Left lung (tissue), 10 donors: ENCODE results near the gene ICAM4. TPM values are rescaled to one million over a fixed set of nuclear protein-coding genes. Genes with fewer than 3 reads are reported as not detected.

Experiments used
- ATAC-seq: fragments of 200-7000 bp; cut with Tn5 transposase; one replicate; pipeline ENCODE4 v1.9.1; 2020; ENCODE audit warnings: moderate library complexity
- DNase-seq, 4 donors: peaks; one replicate each; pipeline ENCODE4 v3.0.0-alpha.2; 2013 to 2020
- H3K27ac ChIP-seq, 2 donors: fragments of 200-600 bp; sonication (generic) in 1 of 2; one replicate each; pipeline versions ENCODE4 v1.5.0 to v1.8.0; 2020 to 2021
- H3K27me3 ChIP-seq, 2 donors: fragments of 200-600 bp; sonication (generic) in 1 of 2; one replicate each; pipeline versions ENCODE4 v1.5.0 to v1.8.0; 2020 to 2021
- H3K36me3 ChIP-seq, 2 donors: fragments of 200-600 bp; sonication (generic) in 1 of 2; one replicate each; pipeline versions ENCODE4 v1.5.0 to v1.8.0; 2020 to 2021
- H3K4me1 ChIP-seq, 2 donors: fragments of 200-600 bp; one replicate each; pipeline ENCODE4 v1.8.0; 2021
- H3K4me3 ChIP-seq, 2 donors: fragments of 200-600 bp; sonication (generic) in 1 of 2; one replicate each; pipeline versions ENCODE4 v1.5.0 to v1.8.0; 2020 to 2021; ENCODE audit warnings: mild to moderate bottlenecking in 1 of 2
- H3K9me3 ChIP-seq, 2 donors: fragments of 200-600 bp; sonication (generic) in 1 of 2; one replicate each; pipeline versions ENCODE4 v1.5.0 to v1.8.0; 2020 to 2021
- intact Hi-C, 2 donors: fragments of 100-400 bp; cut with DNase I; formaldehyde crosslinking; loops; one replicate each; pipeline versions ENCODE4 v1.11.2 to v1.14.2; 2022
- polyA plus RNA-seq, 6 donors: library from polyadenylated mRNA; unstranded; fragments of 120-200 nt; gene quantifications; one replicate each; pipeline ENCODE4 v1.2.1, GENCODE V29; 2013; ENCODE audit not compliant: insufficient read length in 6 of 6
- total RNA-seq, 2 donors: library from RNA; stranded (reverse); fragmentation: NEBNext Ultra II Directional; extraction: Animal tissue kit (Norgen Biotek cat#: 25700); gene quantifications; one replicate each; pipeline ENCODE4 v1.2.1, GENCODE V29; 2021
- TF ChIP-seq, protein P1 (sequence below), 2 donors: fragments of 200-600 bp; sonication (generic) in 1 of 2; IDR thresholded peaks; one replicate each; pipeline versions ENCODE4 v1.5.0 to v1.8.0; 2021; ENCODE audit warnings: antibody characterized with exemption in 2 of 2
- donor health status: DM: no; HTN: yes; CAD: no.
- donor health status: DM: no; HTN: no; CAD: no.

ICAM4 gene
- total and polyA plus RNA-seq, 8 donors, result 4.5 to 25.3 (median 14.7) TPM

- no peaks in the 10 kb centered on the region for H3K9me3 ChIP-seq
- H3K4me1 ChIP-seq, result peaks cover 39 to 98% of the 10 kb centered on the region in 2 donors
- peak; percentile 42 for ATAC-seq
- intact Hi-C loops, result no loop called here
- TF ChIP-seq, protein P1, sequence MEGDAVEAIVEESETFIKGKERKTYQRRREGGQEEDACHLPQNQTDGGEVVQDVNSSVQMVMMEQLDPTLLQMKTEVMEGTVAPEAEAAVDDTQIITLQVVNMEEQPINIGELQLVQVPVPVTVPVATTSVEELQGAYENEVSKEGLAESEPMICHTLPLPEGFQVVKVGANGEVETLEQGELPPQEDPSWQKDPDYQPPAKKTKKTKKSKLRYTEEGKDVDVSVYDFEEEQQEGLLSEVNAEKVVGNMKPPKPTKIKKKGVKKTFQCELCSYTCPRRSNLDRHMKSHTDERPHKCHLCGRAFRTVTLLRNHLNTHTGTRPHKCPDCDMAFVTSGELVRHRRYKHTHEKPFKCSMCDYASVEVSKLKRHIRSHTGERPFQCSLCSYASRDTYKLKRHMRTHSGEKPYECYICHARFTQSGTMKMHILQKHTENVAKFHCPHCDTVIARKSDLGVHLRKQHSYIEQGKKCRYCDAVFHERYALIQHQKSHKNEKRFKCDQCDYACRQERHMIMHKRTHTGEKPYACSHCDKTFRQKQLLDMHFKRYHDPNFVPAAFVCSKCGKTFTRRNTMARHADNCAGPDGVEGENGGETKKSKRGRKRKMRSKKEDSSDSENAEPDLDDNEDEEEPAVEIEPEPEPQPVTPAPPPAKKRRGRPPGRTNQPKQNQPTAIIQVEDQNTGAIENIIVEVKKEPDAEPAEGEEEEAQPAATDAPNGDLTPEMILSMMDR (IDR thresholded peaks at IDR 0.05), result no peak
- H3K27ac ChIP-seq, result peak overlapping the region in 1 of 2 donors; percentile 18
- H3K4me3 ChIP-seq, result peak overlapping the region; percentile 48
- DNase-seq, result peak; percentile 53 to 91 (median 80)
- peaks cover 31 to 88% of the 10 kb centered on the region in 2 donors for H3K27me3 ChIP-seq
- H3K36me3 ChIP-seq, result peaks cover 0 to 3% of the 10 kb centered on the region in 2 donors
Observed at GRCh38 chr19:10290876-10291553, 4.3 kb downstream of the ICAM4 start.

DNA sequence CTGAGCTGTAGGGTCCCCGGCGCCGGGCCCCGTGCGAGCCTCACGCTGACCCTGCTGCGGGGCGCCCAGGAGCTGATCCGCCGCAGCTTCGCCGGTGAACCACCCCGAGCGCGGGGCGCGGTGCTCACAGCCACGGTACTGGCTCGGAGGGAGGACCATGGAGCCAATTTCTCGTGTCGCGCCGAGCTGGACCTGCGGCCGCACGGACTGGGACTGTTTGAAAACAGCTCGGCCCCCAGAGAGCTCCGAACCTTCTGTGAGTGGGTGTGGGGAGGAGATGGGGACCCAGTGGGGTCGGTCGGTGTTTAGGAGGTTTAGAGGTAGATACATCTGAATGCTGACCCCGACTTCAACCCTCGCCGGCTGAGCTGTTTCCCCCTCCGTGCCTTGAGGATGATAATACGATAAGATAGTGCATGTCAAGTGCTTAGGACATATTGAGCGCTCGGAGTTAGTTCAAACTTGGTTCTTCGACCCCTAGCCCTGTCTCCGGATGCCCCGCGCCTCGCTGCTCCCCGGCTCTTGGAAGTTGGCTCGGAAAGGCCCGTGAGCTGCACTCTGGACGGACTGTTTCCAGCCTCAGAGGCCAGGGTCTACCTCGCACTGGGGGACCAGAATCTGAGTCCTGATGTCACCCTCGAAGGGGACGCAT is 4.9 kb downstream of the ICAM4 start:
- H3K27ac ChIP-seq, result peak overlapping the region in 1 of 2 donors; percentile 18
- ATAC-seq (peak; percentile 0), DNase-seq (no peak)
- TF ChIP-seq, protein P1 (IDR thresholded peaks at IDR 0.05), result no peak
- peak overlapping the region; percentile 48 for H3K4me3 ChIP-seq
- intact Hi-C loops, result no loop called here
- H3K9me3 ChIP-seq, result no peaks in the 10 kb centered on the region
- peaks cover 31 to 95% of the 10 kb centered on the region in 2 donors for H3K27me3 ChIP-seq
- peaks cover 34 to 92% of the 10 kb centered on the region in 2 donors for H3K4me1 ChIP-seq
- H3K36me3 ChIP-seq, result no peaks in the 10 kb centered on the region

- Histone ChIP-seq H3K36me3 (no peaks in the 10 kb centered on the region), H3K27ac (peak overlapping the region in 1 of 2 donors; percentile 18), H3K27me3 (peaks cover 31 to 99% of the 10 kb centered on the region in 2 donors), H3K9me3 (no peaks in the 10 kb centered on the region), H3K4me3 (peak overlapping the region; percentile 48), H3K4me1 (peaks cover 34 to 86% of the 10 kb centered on the region in 2 donors)
- ATAC-seq (peak; percentile 69), DNase-seq (peak; percentile 36 to 96 (median 88))
- intact Hi-C loops, result no loop called here
- TF ChIP-seq, protein P1 (IDR thresholded peaks at IDR 0.05), result no peak
Observed at GRCh38 chr19:10292206-10292788, 5.5 kb downstream of the ICAM4 start.

- Histone ChIP-seq H3K4me1 (peaks cover 34 to 79% of the 10 kb centered on the region in 2 donors), H3K27ac (no peak overlapping the region), H3K9me3 (no peaks in the 10 kb centered on the region), H3K4me3 (peak overlapping the region; percentile 48), H3K36me3 (no peaks in the 10 kb centered on the region), H3K27me3 (peaks cover 31 to 92% of the 10 kb centered on the region in 2 donors)
- no peak for ATAC-seq
- DNase-seq, result peak in 1 of 4 donors; percentile 85
- TF ChIP-seq, protein P1 (IDR thresholded peaks at IDR 0.05), result no peak
- intact Hi-C loops, result no loop called here
Observed at GRCh38 chr19:10292789-10293636, 6.3 kb downstream of the ICAM4 start.
